ENCODE results near the gene OR8D4. TPM values are rescaled to one million over a fixed set of nuclear protein-coding genes. Genes with fewer than 3 reads are reported as not detected.

Gene OR8D4
- polyA plus RNA-seq, 1 donor from 2014 or later = not detected

DNA sequence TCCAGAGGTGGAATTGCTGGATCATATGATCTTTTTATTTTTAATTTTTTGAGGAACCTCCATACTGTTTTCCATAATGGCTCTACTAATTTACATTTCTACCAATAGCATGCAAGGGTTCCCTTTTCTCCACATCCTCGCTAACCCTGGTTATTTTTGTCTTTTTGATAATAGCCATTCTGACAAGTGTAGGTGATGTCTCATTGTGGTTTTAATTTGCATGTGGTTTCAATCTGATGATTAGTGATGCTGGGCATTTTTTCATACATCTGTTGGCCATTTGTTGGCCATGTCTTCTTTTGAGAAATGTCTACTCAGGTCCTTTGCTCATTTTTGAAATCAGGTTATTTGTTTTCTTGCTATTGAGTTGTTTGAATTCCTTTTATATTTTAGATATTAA is 22.1 kb downstream of the OR8D4 start:
- Histone ChIP-seq H3K79me2 (replicated peaks; ENCODE audit: insufficient read depth, low read length) (no peaks in the 10 kb centered on the region), H3K9ac (ENCODE audit: low read length) (no peak overlapping the region), H3K27me3 (ENCODE audit: insufficient read depth, low read depth, low read length) (no peaks in the 10 kb centered on the region), H2AFZ (ENCODE audit: low read depth, low read length) (no peak overlapping the region), H3K4me3 (ENCODE audit: low read length) (no peak overlapping the region), H3F3A (ENCODE audit: insufficient read depth, low read length, poor library complexity, severe bottlenecking) (no peaks in the 10 kb centered on the region), H3K27ac (ENCODE audit: low read length) (no peak overlapping the region), H3K9me3 (ENCODE audit: low read length) (no peaks in the 10 kb centered on the region), H3K36me3 (ENCODE audit: insufficient read depth, low read length) (no peaks in the 10 kb centered on the region), H3K4me2 (ENCODE audit: low read length) (no peak overlapping the region), H4K20me1 (ENCODE audit: insufficient read depth) (no peaks in the 10 kb centered on the region), H3K9me2 (ENCODE audit: insufficient read depth, low read length) (no peaks in the 10 kb centered on the region)
- TF ChIP-seq, protein P1, sequence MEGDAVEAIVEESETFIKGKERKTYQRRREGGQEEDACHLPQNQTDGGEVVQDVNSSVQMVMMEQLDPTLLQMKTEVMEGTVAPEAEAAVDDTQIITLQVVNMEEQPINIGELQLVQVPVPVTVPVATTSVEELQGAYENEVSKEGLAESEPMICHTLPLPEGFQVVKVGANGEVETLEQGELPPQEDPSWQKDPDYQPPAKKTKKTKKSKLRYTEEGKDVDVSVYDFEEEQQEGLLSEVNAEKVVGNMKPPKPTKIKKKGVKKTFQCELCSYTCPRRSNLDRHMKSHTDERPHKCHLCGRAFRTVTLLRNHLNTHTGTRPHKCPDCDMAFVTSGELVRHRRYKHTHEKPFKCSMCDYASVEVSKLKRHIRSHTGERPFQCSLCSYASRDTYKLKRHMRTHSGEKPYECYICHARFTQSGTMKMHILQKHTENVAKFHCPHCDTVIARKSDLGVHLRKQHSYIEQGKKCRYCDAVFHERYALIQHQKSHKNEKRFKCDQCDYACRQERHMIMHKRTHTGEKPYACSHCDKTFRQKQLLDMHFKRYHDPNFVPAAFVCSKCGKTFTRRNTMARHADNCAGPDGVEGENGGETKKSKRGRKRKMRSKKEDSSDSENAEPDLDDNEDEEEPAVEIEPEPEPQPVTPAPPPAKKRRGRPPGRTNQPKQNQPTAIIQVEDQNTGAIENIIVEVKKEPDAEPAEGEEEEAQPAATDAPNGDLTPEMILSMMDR (IDR thresholded peaks at IDR 0.05; ENCODE audit: poor library complexity, severe bottlenecking) = no peak
- no peak for TF ChIP-seq RAD21 (conservative IDR thresholded peaks at IDR 0.05)
- TF ChIP-seq, protein P2, sequence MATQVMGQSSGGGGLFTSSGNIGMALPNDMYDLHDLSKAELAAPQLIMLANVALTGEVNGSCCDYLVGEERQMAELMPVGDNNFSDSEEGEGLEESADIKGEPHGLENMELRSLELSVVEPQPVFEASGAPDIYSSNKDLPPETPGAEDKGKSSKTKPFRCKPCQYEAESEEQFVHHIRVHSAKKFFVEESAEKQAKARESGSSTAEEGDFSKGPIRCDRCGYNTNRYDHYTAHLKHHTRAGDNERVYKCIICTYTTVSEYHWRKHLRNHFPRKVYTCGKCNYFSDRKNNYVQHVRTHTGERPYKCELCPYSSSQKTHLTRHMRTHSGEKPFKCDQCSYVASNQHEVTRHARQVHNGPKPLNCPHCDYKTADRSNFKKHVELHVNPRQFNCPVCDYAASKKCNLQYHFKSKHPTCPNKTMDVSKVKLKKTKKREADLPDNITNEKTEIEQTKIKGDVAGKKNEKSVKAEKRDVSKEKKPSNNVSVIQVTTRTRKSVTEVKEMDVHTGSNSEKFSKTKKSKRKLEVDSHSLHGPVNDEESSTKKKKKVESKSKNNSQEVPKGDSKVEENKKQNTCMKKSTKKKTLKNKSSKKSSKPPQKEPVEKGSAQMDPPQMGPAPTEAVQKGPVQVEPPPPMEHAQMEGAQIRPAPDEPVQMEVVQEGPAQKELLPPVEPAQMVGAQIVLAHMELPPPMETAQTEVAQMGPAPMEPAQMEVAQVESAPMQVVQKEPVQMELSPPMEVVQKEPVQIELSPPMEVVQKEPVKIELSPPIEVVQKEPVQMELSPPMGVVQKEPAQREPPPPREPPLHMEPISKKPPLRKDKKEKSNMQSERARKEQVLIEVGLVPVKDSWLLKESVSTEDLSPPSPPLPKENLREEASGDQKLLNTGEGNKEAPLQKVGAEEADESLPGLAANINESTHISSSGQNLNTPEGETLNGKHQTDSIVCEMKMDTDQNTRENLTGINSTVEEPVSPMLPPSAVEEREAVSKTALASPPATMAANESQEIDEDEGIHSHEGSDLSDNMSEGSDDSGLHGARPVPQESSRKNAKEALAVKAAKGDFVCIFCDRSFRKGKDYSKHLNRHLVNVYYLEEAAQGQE (IDR thresholded peaks at IDR 0.05; ENCODE audit: borderline replicate concordance) = no peak
- TF ChIP-seq EP300 (conservative IDR thresholded peaks at IDR 0.05; ENCODE audit: poor library complexity, severe bottlenecking) = no peak
- no peak for TF ChIP-seq SMC3 (conservative IDR thresholded peaks at IDR 0.05; ENCODE audit: poor library complexity)
- no peak for TF ChIP-seq EZH2 (IDR thresholded peaks at IDR 0.05; ENCODE audit: borderline replicate concordance, insufficient read depth, low read length, poor library complexity, severe bottlenecking)
- TF ChIP-seq POLR2AphosphoS5 (IDR thresholded peaks at IDR 0.05) = no peak
- no peak for TF ChIP-seq MXI1 (conservative IDR thresholded peaks at IDR 0.05; ENCODE audit: poor library complexity, severe bottlenecking)
- TF ChIP-seq TAF1 (IDR thresholded peaks at IDR 0.05; ENCODE audit: low read depth) = no peak

DNA sequence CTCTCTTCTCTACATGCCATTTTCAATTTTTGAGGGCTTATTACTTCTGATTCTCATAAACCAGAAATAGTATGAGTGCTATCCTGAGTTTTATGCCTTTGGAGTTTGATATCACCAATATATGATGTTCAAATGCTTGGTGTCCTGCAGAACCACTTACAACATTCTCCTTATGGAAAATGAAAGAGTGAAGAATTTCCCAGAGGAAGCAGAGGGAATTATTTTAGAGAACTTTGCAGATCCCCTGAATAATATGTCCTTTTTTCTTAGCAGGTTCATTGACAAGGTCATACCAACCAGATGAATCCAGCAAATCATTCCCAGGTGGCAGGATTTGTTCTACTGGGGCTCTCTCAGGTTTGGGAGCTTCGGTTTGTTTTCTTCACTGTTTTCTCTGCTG is 37.4 kb downstream of the OR8D4 start, which contains the start of gene OR4D5:
TSS of gene OR4D5 (plus strand) at position 301 of the 400 bp plus-strand sequence. CDS start at position 301, 0 bp downstream.
- Histone ChIP-seq H2AFZ (ENCODE audit: low read depth, low read length) (no peak within 1 kb of the TSS), H3K79me2 (replicated peaks; ENCODE audit: insufficient read depth, low read length) (no peaks in the 10 kb centered on the region)

More for the DNA sequence above, 37.4 kb downstream of the OR8D4 start, which contains the start of gene OR4D5:
- no peaks in the 10 kb centered on the region for H3F3A ChIP-seq (ENCODE audit: insufficient read depth, low read length, poor library complexity, severe bottlenecking)
- H3K9me3 ChIP-seq (ENCODE audit: low read length) = no peaks in the 10 kb centered on the region
- H3K4me2 ChIP-seq (ENCODE audit: low read length) = no peak within 1 kb of the TSS
- H3K36me3 ChIP-seq (ENCODE audit: insufficient read depth, low read length) = no peaks in the 10 kb centered on the region
- no peaks in the 10 kb centered on the region for H3K27me3 ChIP-seq (ENCODE audit: insufficient read depth, low read depth, low read length)
- H3K9me2 ChIP-seq (ENCODE audit: insufficient read depth, low read length) = no peaks in the 10 kb centered on the region
- no peak within 1 kb of the TSS for H3K27ac ChIP-seq (ENCODE audit: low read length)
- no peak within 1 kb of the TSS for H3K4me3 ChIP-seq (ENCODE audit: low read length)
- H3K9ac ChIP-seq (ENCODE audit: low read length) = no peak within 1 kb of the TSS
- H4K20me1 ChIP-seq (ENCODE audit: insufficient read depth) = no peaks in the 10 kb centered on the region
- no peak for TF ChIP-seq TAF1 (IDR thresholded peaks at IDR 0.05; ENCODE audit: low read depth)
- no peak for TF ChIP-seq SMC3 (conservative IDR thresholded peaks at IDR 0.05; ENCODE audit: poor library complexity)
- no peak for TF ChIP-seq MXI1 (conservative IDR thresholded peaks at IDR 0.05; ENCODE audit: poor library complexity, severe bottlenecking)
- TF ChIP-seq RAD21 (conservative IDR thresholded peaks at IDR 0.05) = no peak
- TF ChIP-seq, protein P2 (IDR thresholded peaks at IDR 0.05; ENCODE audit: borderline replicate concordance) = no peak
- TF ChIP-seq, protein P1 (IDR thresholded peaks at IDR 0.05; ENCODE audit: poor library complexity, severe bottlenecking) = no peak
- TF ChIP-seq POLR2AphosphoS5 (IDR thresholded peaks at IDR 0.05) = no peak
- no peak for TF ChIP-seq EP300 (conservative IDR thresholded peaks at IDR 0.05; ENCODE audit: poor library complexity, severe bottlenecking)
- TF ChIP-seq EZH2 (IDR thresholded peaks at IDR 0.05; ENCODE audit: borderline replicate concordance, insufficient read depth, low read length, poor library complexity, severe bottlenecking) = no peak

All from neural cell (in vitro differentiated cells).